ENCODE measurements around the gene CASP6.
A peak's percentile ranks its signal among the peaks of the same experiment; 100 is the strongest.

The CASP6 gene

GRCh38 chr4:109698656-109699055 is 4.6 kb downstream of the CASP6 start:
- peaks cover 6% of the 10 kb centered on the region; the same call in 1 of the 2 replicates for H3K4me1 ChIP-seq (ENCODE audit: low read length)
- no peak for DNase-seq
- no peaks in the 10 kb centered on the region for H3K9me2 ChIP-seq (replicated peaks; ENCODE audit: insufficient read depth, low read length)
- H3K79me2 ChIP-seq (ENCODE audit: low read length) = peaks cover 19% of the 10 kb centered on the region
- H3K27ac ChIP-seq (ENCODE audit: low read length) = no peak overlapping the region
- no peaks in the 10 kb centered on the region for H3K27me3 ChIP-seq (replicated peaks; ENCODE audit: insufficient read depth, low read length)
- no peaks in the 10 kb centered on the region for H3K9me3 ChIP-seq (replicated peaks; ENCODE audit: insufficient read depth, low read length)
- peaks cover 15% of the 10 kb centered on the region for H3F3A ChIP-seq (ENCODE audit: insufficient read depth, low read length)
- H4K20me1 ChIP-seq (ENCODE audit: insufficient read depth, low read length) = no peaks in the 10 kb centered on the region
- no peaks in the 10 kb centered on the region for H3K36me3 ChIP-seq (replicated peaks; ENCODE audit: insufficient read depth, low read length)
- H3K4me2 ChIP-seq (ENCODE audit: low read depth, low read length) = no peak overlapping the region
- no peak for TF ChIP-seq EZH2phosphoT487 (IDR thresholded peaks at IDR 0.05; ENCODE audit: low read length)
- no peak for TF ChIP-seq CTCF (IDR thresholded peaks at IDR 0.05; ENCODE audit: low read length)
- no peak for TF ChIP-seq EZH2 (optimal IDR thresholded peaks at IDR 0.05; ENCODE audit: low read depth, low read length)
- H3K9ac ChIP-seq (ENCODE audit: low read length) = no peak overlapping the region
- no peak overlapping the region for H3K4me3 ChIP-seq (ENCODE audit: low read length)
- H2AFZ ChIP-seq (ENCODE audit: low read length) = no peak overlapping the region

GRCh38 chr4:109691411-109691920 is 11.8 kb downstream of the CASP6 start:
- H3K9me2 ChIP-seq (replicated peaks; ENCODE audit: insufficient read depth, low read length) = no peaks in the 10 kb centered on the region
- H3K9me3 ChIP-seq (replicated peaks; ENCODE audit: insufficient read depth, low read length) = no peaks in the 10 kb centered on the region
- H3K9ac ChIP-seq (ENCODE audit: low read length) = no peak overlapping the region
- H3K36me3 ChIP-seq (replicated peaks; ENCODE audit: insufficient read depth, low read length) = no peaks in the 10 kb centered on the region
- no peak overlapping the region for H3K4me3 ChIP-seq (ENCODE audit: low read length)
- H3K79me2 ChIP-seq (ENCODE audit: low read length) = no peaks in the 10 kb centered on the region
- no peaks in the 10 kb centered on the region for H4K20me1 ChIP-seq (ENCODE audit: insufficient read depth, low read length)
- DNase-seq = no peak
- peak overlapping the region; percentile 14; the same call in 1 of the 2 replicates for H3K27ac ChIP-seq (ENCODE audit: low read length)
- peak overlapping the region; percentile 28; the same call in 1 of the 2 replicates for H3K4me2 ChIP-seq (ENCODE audit: low read depth, low read length)
- H3K4me1 ChIP-seq (ENCODE audit: low read length) = peaks cover 31% of the 10 kb centered on the region
- no peaks in the 10 kb centered on the region for H3K27me3 ChIP-seq (replicated peaks; ENCODE audit: insufficient read depth, low read length)
- H3F3A ChIP-seq (ENCODE audit: insufficient read depth, low read length) = peaks cover 9% of the 10 kb centered on the region
- H2AFZ ChIP-seq (ENCODE audit: low read length) = no peak overlapping the region
- TF ChIP-seq CTCF (IDR thresholded peaks at IDR 0.05; ENCODE audit: low read length) = no peak

- Histone ChIP-seq H3K36me3 (replicated peaks; ENCODE audit: insufficient read depth, low read length) (no peaks in the 10 kb centered on the region), H3K27me3 (replicated peaks; ENCODE audit: insufficient read depth, low read length) (no peaks in the 10 kb centered on the region), H2AFZ (ENCODE audit: low read length) (no peak overlapping the region), H3K9me2 (replicated peaks; ENCODE audit: insufficient read depth, low read length) (no peaks in the 10 kb centered on the region), H4K20me1 (ENCODE audit: insufficient read depth, low read length) (no peaks in the 10 kb centered on the region), H3K4me2 (ENCODE audit: low read depth, low read length) (peak overlapping the region; percentile 28; the same call in 1 of the 2 replicates), H3K4me3 (ENCODE audit: low read length) (no peak overlapping the region), H3K4me1 (ENCODE audit: low read length) (peaks cover 31% of the 10 kb centered on the region), H3K9ac (ENCODE audit: low read length) (no peak overlapping the region), H3F3A (ENCODE audit: insufficient read depth, low read length) (peaks cover 9% of the 10 kb centered on the region), H3K9me3 (replicated peaks; ENCODE audit: insufficient read depth, low read length) (no peaks in the 10 kb centered on the region), H3K27ac (ENCODE audit: low read length) (peak overlapping the region; percentile 14; the same call in 1 of the 2 replicates), H3K79me2 (ENCODE audit: low read length) (no peaks in the 10 kb centered on the region)
- TF ChIP-seq EZH2 (optimal IDR thresholded peaks at IDR 0.05; ENCODE audit: low read depth, low read length) = no peak
- TF ChIP-seq EZH2phosphoT487 (IDR thresholded peaks at IDR 0.05; ENCODE audit: low read length) = no peak
- no peak for TF ChIP-seq CTCF (IDR thresholded peaks at IDR 0.05; ENCODE audit: low read length)
- peak; percentile 48 for DNase-seq
Observed at GRCh38 chr4:109690690-109691410, 12.4 kb downstream of the CASP6 start.
